HG02970 (cell line): Measurements from ENCODE around the gene ACSL1.
"Not testable (repeated sequence)": the region's sequence is repeated elsewhere in the genome, so short reads cannot be mapped to it uniquely, and the experiment has no call there.

Experiments used
- ATAC-seq: cut with Tn5 transposase; IDR thresholded peaks from one replicate; pipeline ENCODE4 v1.9.1; 2021; ENCODE audit warnings: mild to moderate bottlenecking, moderate library complexity, moderate number of reproducible peaks; ENCODE audit not compliant: unreplicated experiment, low FRiP score

ACSL1 gene

DNA sequence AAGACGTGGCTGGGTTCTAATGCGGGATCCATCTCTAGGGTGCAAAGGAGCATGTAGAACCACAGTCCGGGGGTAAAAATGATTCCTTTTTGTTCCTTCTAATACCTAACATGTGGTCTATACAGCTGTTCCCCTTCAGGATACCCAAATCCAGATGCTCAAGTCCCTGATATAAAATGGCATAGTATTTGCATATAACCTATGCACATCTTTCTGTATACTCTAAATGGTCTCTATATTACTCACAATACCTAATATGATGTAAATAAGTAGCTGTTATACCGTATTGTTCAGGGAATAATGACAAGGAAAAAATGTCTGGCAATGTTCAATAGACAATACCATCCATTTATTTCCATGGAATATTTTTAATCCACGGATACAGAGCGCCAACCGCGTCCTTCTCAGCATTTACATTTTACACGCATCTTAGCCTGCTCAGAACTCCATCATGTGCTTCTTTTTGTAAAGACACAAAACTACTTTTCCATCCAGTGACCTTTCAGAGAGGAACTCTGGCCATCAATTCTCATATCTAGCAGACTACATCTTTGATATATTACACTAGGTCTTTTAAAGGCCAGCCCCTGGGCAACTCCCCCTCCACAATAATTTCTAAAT is 31.9 kb downstream of the ACSL1 start:
- no peak for ATAC-seq

DNA sequence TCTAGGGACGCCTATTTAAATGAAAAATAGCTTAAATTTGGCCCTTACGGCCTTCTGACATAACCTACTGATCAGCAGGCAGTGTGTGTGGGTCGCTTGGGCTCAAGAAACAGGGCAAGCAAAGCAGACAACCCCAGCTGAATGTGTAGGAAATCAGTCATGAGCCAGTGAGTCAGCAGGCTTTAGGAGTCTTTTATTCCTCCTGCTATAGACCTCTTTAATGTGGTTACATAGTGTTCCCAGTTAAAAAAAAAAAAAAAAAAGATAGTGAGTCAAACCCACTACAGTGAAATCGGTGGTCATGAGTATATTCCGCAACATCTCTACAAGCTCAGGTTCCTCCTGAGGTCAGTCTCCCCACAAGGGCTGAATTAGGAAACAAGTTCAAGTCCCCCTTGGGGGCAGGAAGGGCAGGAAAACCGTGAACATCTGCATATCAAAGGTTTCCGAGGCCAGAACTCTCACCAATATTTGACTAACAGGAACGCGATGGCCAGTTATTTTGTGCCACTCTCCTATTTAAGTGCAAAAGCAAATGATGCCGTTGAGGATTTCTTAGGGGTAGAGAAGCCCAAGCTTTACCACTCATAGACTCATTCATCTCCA is 32.7 kb downstream of the ACSL1 start:
- no peak for ATAC-seq

DNA sequence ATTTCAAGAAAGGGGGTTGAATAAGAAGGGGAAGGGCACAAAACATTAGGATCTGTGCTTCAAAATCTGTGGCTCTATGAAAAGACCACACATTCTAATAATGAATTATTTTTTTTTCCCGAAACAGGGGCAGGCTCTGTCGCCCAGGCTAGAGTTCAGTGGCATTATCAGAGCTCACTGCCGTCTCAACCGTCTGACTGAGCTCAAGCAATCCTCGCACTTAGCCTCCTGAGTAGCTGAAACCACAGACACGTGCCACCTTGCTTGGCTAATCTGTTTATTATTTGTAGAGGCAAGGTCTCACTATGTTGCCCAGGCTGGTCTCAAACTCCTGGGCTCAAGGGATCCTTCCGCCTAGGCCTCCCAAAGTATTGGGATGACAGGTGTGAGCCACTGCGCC is 33.4 kb downstream of the ACSL1 start:
- ATAC-seq = no peak

- ATAC-seq = no peak
These were observed 34.9 kb downstream of the ACSL1 start for GRCh38 chr4:184790826-184791225.

DNA sequence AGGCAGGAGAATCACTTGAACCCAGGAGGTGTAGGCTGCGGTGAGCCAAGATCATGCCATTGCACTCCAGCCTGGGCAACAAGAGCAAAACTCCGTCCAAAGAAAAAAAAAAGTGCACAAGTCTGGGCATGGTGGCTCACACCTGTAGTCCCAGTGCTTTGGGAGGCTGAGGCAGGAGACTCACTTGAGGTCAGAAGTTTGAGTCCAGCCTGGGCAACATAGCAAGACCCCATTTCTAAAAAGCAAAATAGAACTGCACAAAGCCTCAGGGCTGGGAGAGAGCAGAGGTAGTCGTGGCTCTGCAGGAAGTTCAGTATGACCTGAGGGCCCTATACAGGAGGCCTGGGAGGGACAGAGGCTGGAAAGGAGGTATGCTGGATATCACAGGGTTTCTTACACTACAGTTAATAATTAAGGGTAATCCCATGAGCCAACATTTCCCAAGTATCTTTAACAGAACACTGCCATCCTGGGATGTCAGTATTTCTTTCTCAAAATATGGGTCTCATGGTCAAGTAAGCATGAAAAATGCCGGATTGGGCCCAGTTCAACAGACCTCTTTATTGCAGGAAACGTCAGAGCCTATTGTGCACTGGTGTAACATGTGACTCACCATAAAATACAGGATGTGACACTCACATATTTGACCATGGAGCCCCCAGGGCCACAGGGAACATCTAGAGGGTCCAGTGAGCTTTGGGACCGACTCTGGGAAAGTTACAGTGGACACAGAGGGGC is 37.8 kb downstream of the ACSL1 start:
- no peak for ATAC-seq

DNA sequence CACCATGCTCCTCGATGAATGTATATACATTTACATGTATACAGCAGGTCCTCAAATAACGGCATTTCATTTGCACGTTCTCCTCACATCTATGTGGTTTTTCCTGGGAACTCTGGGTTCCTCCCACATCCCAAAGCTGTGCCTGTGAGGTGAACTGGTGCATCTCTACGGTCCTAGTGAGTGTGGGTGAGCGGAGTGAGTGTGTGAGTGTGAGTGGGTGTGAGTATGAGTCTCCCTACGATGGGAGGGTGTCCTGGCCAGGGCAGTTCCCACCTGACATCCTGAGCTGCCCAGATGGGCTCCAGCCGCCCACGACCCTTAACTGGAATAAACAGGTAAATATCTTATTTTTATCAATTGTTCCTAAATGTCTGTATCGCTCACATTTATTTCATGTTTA is 40.0 kb downstream of the ACSL1 start:
- no peak for ATAC-seq

- ATAC-seq = no peak
These were observed 41.0 kb downstream of the ACSL1 start for GRCh38 chr4:184784628-184785257.

GRCh38 chr4:184782731-184783373 is 42.9 kb downstream of the ACSL1 start:
- ATAC-seq = no peak

- ATAC-seq = not testable (repeated sequence)
These were observed 46.6 kb downstream of the ACSL1 start for GRCh38 chr4:184779160-184779559.

GRCh38 chr4:184778325-184778724 is 47.4 kb downstream of the ACSL1 start:
- ATAC-seq = no peak

DNA sequence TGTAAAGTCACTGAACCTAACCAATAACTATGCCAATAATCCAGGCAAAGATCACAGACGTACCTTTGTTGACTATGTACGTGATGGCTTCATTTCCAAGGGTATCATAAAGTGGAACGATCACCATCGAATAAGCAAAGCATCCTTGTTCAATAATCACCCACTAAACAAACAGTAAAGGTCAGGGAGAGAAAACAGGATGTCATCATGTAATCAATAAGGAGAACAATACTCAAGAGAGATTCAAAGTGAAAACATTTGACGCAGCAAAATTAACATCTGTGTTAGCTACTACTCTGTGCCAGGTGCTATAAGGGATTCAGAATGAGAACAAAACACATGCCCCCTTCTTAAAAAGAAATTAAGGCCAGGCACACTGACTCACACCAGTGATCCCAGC is 48.9 kb downstream of the ACSL1 start:
- ATAC-seq = no peak

GRCh38 chr4:184775854-184776555 is 49.8 kb downstream of the ACSL1 start:
- no peak for ATAC-seq

GRCh38 chr4:184774152-184774551 is 51.6 kb downstream of the ACSL1 start:
- no peak for ATAC-seq

GRCh38 chr4:184771416-184771815 is 54.4 kb downstream of the ACSL1 start:
- ATAC-seq = no peak

DNA sequence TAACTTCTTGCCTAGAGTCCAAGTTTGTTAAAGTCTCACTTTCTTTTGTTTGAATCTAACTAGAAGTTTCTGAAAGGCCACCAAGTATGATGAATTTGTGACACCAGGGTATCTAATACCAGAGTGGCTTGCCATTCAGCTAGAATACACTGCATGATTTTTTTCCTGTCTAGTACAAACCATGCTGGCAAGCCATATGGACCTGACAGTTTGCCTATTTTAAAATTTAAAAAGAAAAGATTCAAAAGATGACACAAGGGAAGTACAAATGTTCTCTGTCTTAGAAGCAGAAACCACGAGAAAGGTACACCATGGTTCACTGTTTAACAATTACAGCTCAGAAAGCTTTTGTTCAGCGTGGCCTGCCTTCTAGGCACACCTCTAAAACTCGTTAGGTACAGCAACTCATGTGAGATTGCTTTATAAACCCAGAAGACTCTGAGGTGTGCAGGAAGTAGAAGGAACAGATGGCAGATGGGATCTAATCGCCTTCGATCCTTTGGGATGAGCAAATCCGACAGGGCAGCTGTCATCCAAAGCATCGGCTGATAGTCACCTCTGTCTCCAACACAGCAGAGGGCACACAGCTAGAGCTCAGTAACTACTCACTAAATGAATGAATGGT is 56.5 kb downstream of the ACSL1 start:
- no peak for ATAC-seq

- no peak for ATAC-seq
These were observed 57.5 kb downstream of the ACSL1 start for GRCh38 chr4:184768296-184768695.

- no peak for ATAC-seq
These were observed 59.3 kb downstream of the ACSL1 start for GRCh38 chr4:184766446-184766845.

DNA sequence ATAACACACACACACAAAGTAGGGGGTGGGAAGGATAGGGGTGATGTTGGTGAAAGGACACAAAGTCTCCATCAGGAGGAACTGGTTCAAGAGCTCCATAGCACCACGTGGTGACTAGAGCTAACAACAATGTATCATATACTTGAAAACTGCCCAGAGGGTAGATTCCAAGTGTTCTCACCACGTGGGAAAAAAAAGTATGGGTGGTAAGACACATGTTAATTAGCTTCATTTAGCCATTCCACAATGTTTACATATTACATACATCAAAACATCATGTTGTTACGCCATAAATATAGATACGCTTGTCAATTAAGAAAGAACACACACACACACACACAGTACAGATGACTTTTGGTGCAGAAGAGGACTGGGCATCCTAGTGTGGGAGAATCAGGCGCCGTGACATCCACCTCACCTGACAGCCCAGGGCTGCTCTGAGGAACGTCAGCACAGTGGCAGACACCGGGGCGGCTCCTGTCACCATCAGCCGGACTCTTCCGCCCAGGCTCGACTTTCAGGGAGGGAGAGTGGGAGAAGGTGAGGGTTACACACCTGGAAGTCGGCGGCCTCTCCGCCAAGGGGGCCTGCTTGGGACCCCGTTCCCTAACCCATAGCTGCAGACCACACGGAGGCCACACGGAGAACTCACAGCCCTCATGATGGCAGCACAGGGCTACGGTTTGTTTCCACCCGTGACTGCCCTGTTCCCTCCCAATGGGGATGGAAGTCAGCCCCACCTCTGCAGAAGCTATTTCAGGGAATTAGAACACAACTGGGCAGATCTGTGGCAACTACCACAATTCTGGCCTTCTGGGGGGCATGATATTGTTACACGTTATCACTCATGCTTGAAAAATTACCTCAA is 60.1 kb downstream of the ACSL1 start:
- no peak for ATAC-seq

DNA sequence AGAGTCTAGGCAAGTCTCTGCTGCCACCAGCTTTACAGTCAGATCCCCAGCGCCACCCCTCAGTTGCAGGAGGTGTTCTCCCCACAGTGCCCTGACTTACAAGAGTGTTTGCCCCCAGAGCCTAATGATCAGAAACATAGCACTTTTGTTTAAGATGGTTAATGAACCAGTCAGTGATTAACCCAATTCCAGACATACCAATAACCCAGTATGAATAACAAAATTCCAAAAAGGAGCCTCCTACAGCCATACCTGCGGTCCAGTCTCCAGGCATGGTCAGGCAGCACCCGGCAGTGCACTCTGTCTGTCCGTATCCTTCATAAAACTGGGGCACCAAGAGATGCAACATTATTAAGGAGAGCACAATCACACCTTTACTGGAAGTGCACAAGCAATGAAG is 61.2 kb downstream of the ACSL1 start:
- ATAC-seq = no peak
